T47D (cell line): Measurements from ENCODE around the gene PLCXD3.

Source experiments
- DNase-seq, 2 experiments: peaks; one replicate each; pipeline versions ENCODE4 v3.0.0 to v3.0.0-alpha.2; 2011 to 2012; ENCODE audit warnings: low read depth in 1 of 2, low spot score in 1 of 2
- JUND ChIP-seq: IDR thresholded peaks from 2 replicates; pipeline ENCODE4 v1.6.1; 2012; ENCODE audit warnings: low read depth
- in situ Hi-C: cut with HindIII; loops from 2 replicates; pipeline ENCODE4 v1.10.0; 2016; ENCODE audit warnings: low sequenced_read_pairs, low pct_unique_long_range_greater_than_20kb

The PLCXD3 gene

GRCh38 chr5:41275813-41276512, 234.4 kb downstream of the PLCXD3 start:
- TF ChIP-seq JUND: no peak
- DNase-seq: no peak
- in situ Hi-C loops: no loop called here

DNA sequence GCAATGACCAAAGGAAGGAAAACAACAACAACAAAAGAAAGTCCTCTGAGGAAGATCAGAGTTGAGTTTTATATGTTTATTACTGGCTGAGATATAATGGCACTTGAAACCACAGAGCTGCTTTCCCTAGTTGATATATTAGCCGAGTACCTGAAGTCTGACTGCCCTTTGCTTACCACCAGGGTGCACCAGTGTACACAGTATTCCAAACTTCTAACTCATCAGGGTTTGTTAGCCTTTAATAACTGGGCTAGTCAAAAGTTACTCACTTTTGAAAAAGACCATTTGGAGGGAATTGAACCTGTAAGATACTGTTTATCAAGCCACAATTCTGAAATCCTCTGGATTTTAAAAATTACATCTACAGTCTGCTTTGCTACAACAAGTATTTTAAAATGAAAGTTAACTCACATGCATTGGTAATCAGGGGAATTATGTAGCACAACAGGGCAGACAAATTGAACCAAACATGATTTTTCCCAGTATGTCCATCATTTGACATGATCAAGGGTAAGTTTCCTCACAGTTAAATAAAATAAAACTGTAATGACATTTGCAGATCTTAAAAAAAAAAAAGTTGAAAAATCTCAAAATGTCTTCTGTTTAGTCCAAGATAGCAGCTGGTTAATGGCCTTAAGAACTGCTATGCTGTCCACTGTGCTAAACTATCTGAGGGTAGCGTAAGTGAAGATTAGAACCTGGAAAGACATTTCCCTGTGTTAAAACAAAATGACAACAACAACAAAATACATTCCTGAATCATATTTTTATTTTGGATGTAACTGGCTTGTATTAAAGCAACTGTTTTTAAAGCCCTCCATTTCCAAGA, 239.8 kb downstream of the PLCXD3 start:
- DNase-seq: peak; percentile 27 to 71
- in situ Hi-C loops: no loop called here
- no peak for TF ChIP-seq JUND

DNA sequence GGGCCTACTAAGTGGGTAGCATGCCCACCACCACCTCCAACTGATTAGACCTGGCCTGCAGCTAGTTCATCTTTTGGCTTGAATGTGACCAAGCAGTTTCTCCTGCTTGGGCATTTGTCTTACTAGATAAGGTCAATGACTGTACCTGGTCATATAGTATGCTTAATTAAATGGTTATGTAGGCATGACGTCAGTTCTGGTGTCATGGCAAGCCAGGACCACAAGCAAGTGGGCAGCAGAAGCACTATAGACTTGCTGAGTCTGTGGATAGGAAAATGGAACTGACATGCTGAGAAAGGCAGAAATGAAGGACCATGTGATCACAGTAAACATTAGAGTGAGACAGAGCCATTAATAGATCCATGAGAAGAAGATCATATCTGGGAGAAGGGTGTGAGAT, 241.5 kb downstream of the PLCXD3 start:
- in situ Hi-C loops: no loop called here
- no peak for TF ChIP-seq JUND
- no peak for DNase-seq

GRCh38 chr5:41266377-41266776, 244.0 kb downstream of the PLCXD3 start:
- no peak for TF ChIP-seq JUND

GRCh38 chr5:41264019-41264418, 246.4 kb downstream of the PLCXD3 start:
- in situ Hi-C loops: no loop called here
- no peak for TF ChIP-seq JUND
- no peak for DNase-seq

More at GRCh38 chr5:41266377-41266776, 244.0 kb downstream of the PLCXD3 start:
- in situ Hi-C loops: no loop called here
- no peak for DNase-seq

GRCh38 chr5:41263335-41263734, 247.1 kb downstream of the PLCXD3 start:
- in situ Hi-C loops: no loop called here
- DNase-seq: no peak
- no peak for TF ChIP-seq JUND
